Left lung (tissue), 10 donors: Measurements from ENCODE around the gene TMEM190. TPM values are rescaled to one million over a fixed set of nuclear protein-coding genes. Genes with fewer than 3 reads are reported as not detected.

Experiments
- ATAC-seq: fragments of 200-7000 bp; cut with Tn5 transposase; one replicate; pipeline ENCODE4 v1.9.1; 2020; ENCODE audit warnings: moderate library complexity
- DNase-seq, 4 donors: peaks; one replicate each; pipeline ENCODE4 v3.0.0-alpha.2; 2013 to 2020
- H3K27ac ChIP-seq, 2 donors: fragments of 200-600 bp; sonication (generic) in 1 of 2; one replicate each; pipeline versions ENCODE4 v1.5.0 to v1.8.0; 2020 to 2021
- H3K27me3 ChIP-seq, 2 donors: fragments of 200-600 bp; sonication (generic) in 1 of 2; one replicate each; pipeline versions ENCODE4 v1.5.0 to v1.8.0; 2020 to 2021
- H3K36me3 ChIP-seq, 2 donors: fragments of 200-600 bp; sonication (generic) in 1 of 2; one replicate each; pipeline versions ENCODE4 v1.5.0 to v1.8.0; 2020 to 2021
- H3K4me1 ChIP-seq, 2 donors: fragments of 200-600 bp; one replicate each; pipeline ENCODE4 v1.8.0; 2021
- H3K4me3 ChIP-seq, 2 donors: fragments of 200-600 bp; sonication (generic) in 1 of 2; one replicate each; pipeline versions ENCODE4 v1.5.0 to v1.8.0; 2020 to 2021; ENCODE audit warnings: mild to moderate bottlenecking in 1 of 2
- H3K9me3 ChIP-seq, 2 donors: fragments of 200-600 bp; sonication (generic) in 1 of 2; one replicate each; pipeline versions ENCODE4 v1.5.0 to v1.8.0; 2020 to 2021
- intact Hi-C, 2 donors: fragments of 100-400 bp; cut with DNase I; formaldehyde crosslinking; loops; one replicate each; pipeline versions ENCODE4 v1.11.2 to v1.14.2; 2022
- polyA plus RNA-seq, 6 donors: library from polyadenylated mRNA; unstranded; fragments of 120-200 nt; gene quantifications; one replicate each; pipeline ENCODE4 v1.2.1, GENCODE V29; 2013; ENCODE audit not compliant: insufficient read length in 6 of 6
- total RNA-seq, 2 donors: library from RNA; stranded (reverse); fragmentation: NEBNext Ultra II Directional; extraction: Animal tissue kit (Norgen Biotek cat#: 25700); gene quantifications; one replicate each; pipeline ENCODE4 v1.2.1, GENCODE V29; 2021
- TF ChIP-seq, protein P1 (sequence below), 2 donors: fragments of 200-600 bp; sonication (generic) in 1 of 2; IDR thresholded peaks; one replicate each; pipeline versions ENCODE4 v1.5.0 to v1.8.0; 2021; ENCODE audit warnings: antibody characterized with exemption in 2 of 2
- donor health status: DM: no; HTN: yes; CAD: no.
- donor health status: DM: no; HTN: no; CAD: no.

Gene TMEM190
- total and polyA plus RNA-seq, 8 donors, result 1.2 to 15.6 (median 6.9) TPM; not detected in 1

- H3K4me1 ChIP-seq, result peaks cover 30 to 60% of the 10 kb centered on the region in 2 donors
- no peaks in the 10 kb centered on the region for H3K9me3 ChIP-seq
- H3K27me3 ChIP-seq, result no peaks in the 10 kb centered on the region
- H3K4me3 ChIP-seq, result peak overlapping the region; percentile 86 to 91
- TF ChIP-seq, protein P1, sequence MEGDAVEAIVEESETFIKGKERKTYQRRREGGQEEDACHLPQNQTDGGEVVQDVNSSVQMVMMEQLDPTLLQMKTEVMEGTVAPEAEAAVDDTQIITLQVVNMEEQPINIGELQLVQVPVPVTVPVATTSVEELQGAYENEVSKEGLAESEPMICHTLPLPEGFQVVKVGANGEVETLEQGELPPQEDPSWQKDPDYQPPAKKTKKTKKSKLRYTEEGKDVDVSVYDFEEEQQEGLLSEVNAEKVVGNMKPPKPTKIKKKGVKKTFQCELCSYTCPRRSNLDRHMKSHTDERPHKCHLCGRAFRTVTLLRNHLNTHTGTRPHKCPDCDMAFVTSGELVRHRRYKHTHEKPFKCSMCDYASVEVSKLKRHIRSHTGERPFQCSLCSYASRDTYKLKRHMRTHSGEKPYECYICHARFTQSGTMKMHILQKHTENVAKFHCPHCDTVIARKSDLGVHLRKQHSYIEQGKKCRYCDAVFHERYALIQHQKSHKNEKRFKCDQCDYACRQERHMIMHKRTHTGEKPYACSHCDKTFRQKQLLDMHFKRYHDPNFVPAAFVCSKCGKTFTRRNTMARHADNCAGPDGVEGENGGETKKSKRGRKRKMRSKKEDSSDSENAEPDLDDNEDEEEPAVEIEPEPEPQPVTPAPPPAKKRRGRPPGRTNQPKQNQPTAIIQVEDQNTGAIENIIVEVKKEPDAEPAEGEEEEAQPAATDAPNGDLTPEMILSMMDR (IDR thresholded peaks at IDR 0.05), result no peak
- H3K27ac ChIP-seq, result no peak overlapping the region
- no peak for ATAC-seq
- DNase-seq, result no peak
- peaks cover 0 to 56% of the 10 kb centered on the region in 2 donors for H3K36me3 ChIP-seq
- intact Hi-C loops, result loop anchor here in 1 of 2 donors (10.0 kb wide), 1 partner anchor 83 kb away; no protein-coding TSS in a partner anchor
These were observed 11.3 kb downstream of the TMEM190 start for GRCh38 chr19:55387736-55388497.

DNA sequence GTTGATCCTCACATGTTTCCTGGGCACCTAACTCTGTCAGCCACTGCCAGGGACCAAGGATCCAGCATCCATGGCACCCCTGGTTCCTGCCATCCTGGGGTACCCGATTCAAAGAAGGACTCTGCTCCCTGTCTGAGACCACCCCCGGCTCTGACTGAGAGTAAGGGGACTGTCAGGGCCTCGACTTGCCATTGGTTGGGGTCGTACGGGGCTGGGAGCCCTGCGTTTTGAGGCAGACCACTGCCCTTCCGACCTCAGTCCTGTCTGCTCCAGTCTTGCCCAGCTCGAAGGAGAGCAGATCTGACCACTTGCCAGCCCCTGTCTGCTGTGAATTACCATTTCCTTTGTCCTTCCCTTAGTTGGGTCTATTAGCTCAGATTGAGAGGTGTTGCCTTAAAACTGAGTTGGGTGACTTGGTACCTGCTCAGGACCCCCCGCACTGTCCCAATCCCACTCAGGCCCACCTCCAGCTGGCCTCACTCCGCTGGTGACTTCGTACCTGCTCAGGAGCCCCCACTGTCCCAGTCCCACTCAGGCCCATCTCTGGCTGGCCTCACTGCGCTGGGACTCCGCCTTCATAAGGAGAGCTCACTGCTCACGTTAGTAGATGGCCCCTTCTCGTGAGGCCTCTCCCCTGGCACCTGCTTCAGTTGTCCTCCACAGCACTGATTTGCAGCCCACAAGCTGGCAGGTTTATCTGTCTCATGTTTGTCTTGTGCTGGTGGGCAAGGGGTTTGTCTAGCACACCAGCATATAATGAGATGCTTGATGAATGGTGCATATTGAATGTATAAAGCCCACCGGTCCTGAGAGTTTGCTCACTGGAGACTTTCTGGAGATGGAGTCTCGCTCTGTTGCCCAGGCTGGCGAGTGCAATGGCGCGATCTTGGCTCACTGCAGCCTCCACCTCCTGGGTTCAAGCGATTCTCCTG is 13.0 kb downstream of the TMEM190 start:
- TF ChIP-seq, protein P1 (IDR thresholded peaks at IDR 0.05), result no peak
- Histone ChIP-seq H3K27ac (no peak overlapping the region), H3K4me3 (no peak overlapping the region), H3K27me3 (no peaks in the 10 kb centered on the region), H3K36me3 (peaks cover 0 to 56% of the 10 kb centered on the region in 2 donors), H3K9me3 (no peaks in the 10 kb centered on the region), H3K4me1 (peaks cover 25 to 48% of the 10 kb centered on the region in 2 donors)
- no peak for ATAC-seq
- intact Hi-C loops, result loop anchor here in 1 of 2 donors (10.0 kb wide), 1 partner anchor 85 kb away; no protein-coding TSS in a partner anchor
- DNase-seq, result no peak

DNA sequence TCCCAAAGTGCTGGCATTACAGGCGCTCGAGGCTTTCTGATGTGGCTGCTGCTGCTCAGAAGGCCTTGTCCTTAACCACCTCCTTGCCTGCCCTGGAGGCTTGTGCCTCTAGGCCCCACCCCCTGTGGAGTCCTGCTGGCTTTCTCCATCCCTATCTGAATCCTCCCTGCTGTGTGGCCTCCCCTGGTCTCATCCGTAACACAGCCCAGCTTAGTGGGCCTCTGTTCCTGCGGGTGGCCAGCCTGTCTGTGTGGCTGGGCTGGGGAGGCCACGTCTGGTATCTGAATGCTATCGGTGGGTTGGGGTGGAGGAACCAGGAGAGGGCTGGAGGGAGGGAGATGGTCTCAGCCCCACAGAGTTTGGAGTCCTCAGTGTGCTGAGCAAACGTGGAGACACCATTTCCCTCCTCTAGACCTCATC is 13.8 kb downstream of the TMEM190 start:
- H3K27ac ChIP-seq, result no peak overlapping the region
- DNase-seq (no peak), ATAC-seq (no peak)
- no peak overlapping the region for H3K4me3 ChIP-seq
- peaks cover 0 to 56% of the 10 kb centered on the region in 2 donors for H3K36me3 ChIP-seq
- intact Hi-C loops, result no loop called here
- peaks cover 20 to 42% of the 10 kb centered on the region in 2 donors for H3K4me1 ChIP-seq
- H3K9me3 ChIP-seq, result no peaks in the 10 kb centered on the region
- TF ChIP-seq, protein P1 (IDR thresholded peaks at IDR 0.05), result no peak
- H3K27me3 ChIP-seq, result no peaks in the 10 kb centered on the region

- DNase-seq, result no peak
- no peak for ATAC-seq
- peaks cover 20 to 42% of the 10 kb centered on the region in 2 donors for H3K4me1 ChIP-seq
- no peak overlapping the region for H3K4me3 ChIP-seq
- H3K36me3 ChIP-seq, result peaks cover 0 to 56% of the 10 kb centered on the region in 2 donors
- H3K27ac ChIP-seq, result no peak overlapping the region
- intact Hi-C loops, result no loop called here
- no peaks in the 10 kb centered on the region for H3K9me3 ChIP-seq
- TF ChIP-seq, protein P1 (IDR thresholded peaks at IDR 0.05), result no peak
- H3K27me3 ChIP-seq, result no peaks in the 10 kb centered on the region
These were observed 14.6 kb downstream of the TMEM190 start for GRCh38 chr19:55391191-55391670.
